Mesenchymal stem cell (in vitro differentiated cells and primary cell): ENCODE data around the gene ZC3H11A.

Experiments used
- DNase-seq: peaks from one replicate; pipeline ENCODE4 v3.0.0-alpha.2; 2013
- H2AFZ ChIP-seq: one replicate; pipeline ENCODE4 v1.6.1; 2013; ENCODE audit warnings: low read depth, mild to moderate bottlenecking, control low read depth, inconsistent platforms, low read length, moderate library complexity
- H2AK5ac ChIP-seq: 2 replicates; pipeline ENCODE4 v1.6.1; 2013; ENCODE audit warnings: low read length, moderate library complexity, mild to moderate bottlenecking, inconsistent platforms; ENCODE audit not compliant: severe bottlenecking
- H2BK120ac ChIP-seq: one replicate; pipeline ENCODE4 v1.6.1; 2013; ENCODE audit warnings: low read depth, mild to moderate bottlenecking, inconsistent platforms, low read length, moderate library complexity
- H2BK12ac ChIP-seq, 2 experiments: one replicate each; pipeline ENCODE4 v1.6.1; 2013; ENCODE audit warnings: inconsistent platforms in 2 of 2, low read length in 2 of 2, mild to moderate bottlenecking in 2 of 2, moderate library complexity in 2 of 2, control low read depth in 1 of 2
- H2BK15ac ChIP-seq: one replicate; pipeline ENCODE4 v1.6.1; 2013; ENCODE audit warnings: mild to moderate bottlenecking, low read depth, inconsistent platforms; ENCODE audit not compliant: poor library complexity, severe bottlenecking
- H2BK5ac ChIP-seq: 2 replicates; pipeline ENCODE4 v1.6.1; 2013; ENCODE audit warnings: low read depth, mild to moderate bottlenecking, low read length, control low read depth, inconsistent platforms; ENCODE audit not compliant: poor library complexity, severe bottlenecking
- H3K14ac ChIP-seq, 2 experiments: one replicate each; pipeline ENCODE4 v1.6.1; 2013; ENCODE audit warnings: inconsistent platforms in 2 of 2, low read length in 2 of 2, control low read depth in 1 of 2, mild to moderate bottlenecking in 1 of 2, moderate library complexity in 1 of 2
- H3K18ac ChIP-seq, 2 experiments: one replicate each; pipeline ENCODE4 v1.6.1; 2013; ENCODE audit warnings: inconsistent platforms in 2 of 2, low read length in 2 of 2, control low read depth in 1 of 2, low read depth in 1 of 2, mild to moderate bottlenecking in 1 of 2
- H3K23ac ChIP-seq, 2 experiments: one replicate each; pipeline ENCODE4 v1.6.1; 2013; ENCODE audit warnings: inconsistent platforms in 2 of 2, low read length in 2 of 2, mild to moderate bottlenecking in 2 of 2, moderate library complexity in 2 of 2, control low read depth in 1 of 2
- H3K27ac ChIP-seq: 2 replicates; pipeline ENCODE4 v1.5.1; 2013; ENCODE audit warnings: mild to moderate bottlenecking, moderate library complexity, low read length, control low read depth, inconsistent platforms; ENCODE audit not compliant: poor library complexity, severe bottlenecking
- H3K27me3 ChIP-seq, 2 experiments: 2 replicates each; pipeline versions ENCODE4 v1.6.1 to v1.7.0; 2013; ENCODE audit warnings: low read length in 2 of 2, mild to moderate bottlenecking in 2 of 2, moderate library complexity in 2 of 2, control low read depth in 1 of 2, inconsistent platforms in 1 of 2; ENCODE audit not compliant: control insufficient read depth in 1 of 2, insufficient read depth in 1 of 2
- H3K36me3 ChIP-seq, 2 experiments: 2 replicates each; pipeline versions ENCODE4 v1.6.1 to v1.7.0; 2013; ENCODE audit warnings: low read length in 2 of 2, control low read depth in 1 of 2, inconsistent platforms in 1 of 2, low read depth in 1 of 2, mild to moderate bottlenecking in 1 of 2; ENCODE audit not compliant: insufficient read depth in 2 of 2, control insufficient read depth in 1 of 2
- H3K4ac ChIP-seq, 2 experiments: one replicate each; pipeline ENCODE4 v1.6.1; 2013; ENCODE audit warnings: inconsistent platforms in 2 of 2, low read length in 2 of 2, mild to moderate bottlenecking in 2 of 2, moderate library complexity in 2 of 2, control low read depth in 1 of 2, low read depth in 1 of 2
- H3K4me1 ChIP-seq: 2 replicates; pipeline ENCODE4 v1.6.1; 2013; ENCODE audit warnings: low read depth, low read length, control low read depth; ENCODE audit not compliant: control insufficient read depth, insufficient read depth
- H3K4me2 ChIP-seq: 2 replicates; pipeline ENCODE4 v1.6.1; 2013; ENCODE audit warnings: low read length, mild to moderate bottlenecking, inconsistent platforms; ENCODE audit not compliant: poor library complexity, severe bottlenecking
- H3K4me3 ChIP-seq, 2 experiments: 2 replicates each; pipeline versions ENCODE4 v1.5.1 to v1.7.0; 2013; ENCODE audit warnings: low read length in 2 of 2, mild to moderate bottlenecking in 2 of 2, control low read depth in 1 of 2, low read depth in 1 of 2; ENCODE audit not compliant: insufficient read depth in 1 of 2
- H3K79me1 ChIP-seq: replicated peaks from 2 replicates; pipeline ENCODE4 v1.6.1; 2013; ENCODE audit warnings: mild to moderate bottlenecking, control low read depth, low read length, inconsistent platforms; ENCODE audit not compliant: poor library complexity, severe bottlenecking
- H3K9ac ChIP-seq: 2 replicates; pipeline ENCODE4 v1.7.0; 2013; ENCODE audit warnings: mild to moderate bottlenecking, low read length, moderate library complexity
- H3K9me3 ChIP-seq: 2 replicates; pipeline ENCODE4 v1.7.0; 2013; ENCODE audit warnings: mild to moderate bottlenecking, low read length; ENCODE audit not compliant: control insufficient read depth
- H4K8ac ChIP-seq: one replicate; pipeline ENCODE4 v1.6.1; 2013; ENCODE audit warnings: inconsistent platforms, mild to moderate bottlenecking, low read length, moderate library complexity
- H4K91ac ChIP-seq: one replicate; pipeline ENCODE4 v1.6.1; 2013; ENCODE audit warnings: mild to moderate bottlenecking, low read length, inconsistent platforms
- WGBS: methylation state at CpG from one replicate; pipeline ENCODE4 v1.1.7; 2013; ENCODE audit warnings: mixed read lengths; 5-methylcytosine and 5-hydroxymethylcytosine counted together

ZC3H11A gene

GRCh38 chr1:203797948-203798655, 2.7 kb downstream of the ZC3H11A start:
- Histone ChIP-seq H2AFZ (no peak overlapping the region), H3K27me3 (no peaks in the 10 kb centered on the region), H3K27ac (no peak overlapping the region), H2AK5ac (no peak overlapping the region), H3K18ac (no peak overlapping the region), H3K14ac (no peak overlapping the region), H3K4ac (no peak overlapping the region), H2BK12ac (no peak overlapping the region), H3K4me1 (peaks cover 2% of the 10 kb centered on the region), H3K23ac (peak overlapping the region in 1 of 2 experiments; percentile 11), H2BK15ac (no peak overlapping the region), H3K4me2 (no peak overlapping the region), H4K91ac (no peak overlapping the region), H3K36me3 (peaks cover 8 to 36% of the 10 kb centered on the region in 2 experiments), H4K8ac (no peak overlapping the region), H3K9me3 (no peaks in the 10 kb centered on the region), H2BK5ac (no peak overlapping the region), H3K9ac (no peak overlapping the region), H2BK120ac (no peak overlapping the region), H3K79me1 (no peaks in the 10 kb centered on the region), H3K4me3 (peak overlapping the region in 1 of 2 experiments; percentile 96)
- 98% methylated on average over 5 of the region's 6 CpGs for WGBS
- no peak for DNase-seq

- WGBS: 98% methylated on average over 4 of the region's 4 CpGs
- no peak overlapping the region for H2BK5ac ChIP-seq
- H2BK12ac ChIP-seq: no peak overlapping the region
- no peak overlapping the region for H2BK15ac ChIP-seq
- no peak overlapping the region for H3K27ac ChIP-seq
- H3K4me2 ChIP-seq: no peak overlapping the region
- H3K9ac ChIP-seq: no peak overlapping the region
- H4K8ac ChIP-seq: no peak overlapping the region
- H2AFZ ChIP-seq: no peak overlapping the region
- H3K79me1 ChIP-seq: no peaks in the 10 kb centered on the region
- H3K14ac ChIP-seq: no peak overlapping the region
- no peak overlapping the region for H2AK5ac ChIP-seq
- no peaks in the 10 kb centered on the region for H3K9me3 ChIP-seq
- no peak overlapping the region for H4K91ac ChIP-seq
- H3K18ac ChIP-seq: no peak overlapping the region
- no peak overlapping the region for H3K4ac ChIP-seq
- peaks cover 2% of the 10 kb centered on the region for H3K4me1 ChIP-seq
- no peak overlapping the region for H2BK120ac ChIP-seq
- no peak overlapping the region for H3K23ac ChIP-seq
- peaks cover 14 to 44% of the 10 kb centered on the region in 2 experiments for H3K36me3 ChIP-seq
- no peak for DNase-seq
- H3K27me3 ChIP-seq: no peaks in the 10 kb centered on the region
- H3K4me3 ChIP-seq: no peak overlapping the region
Measured at GRCh38 chr1:203799157-203799556, 3.7 kb downstream of the ZC3H11A start.

GRCh38 chr1:203799971-203800370, 4.5 kb downstream of the ZC3H11A start:
- Histone ChIP-seq H2BK120ac (no peak overlapping the region), H3K4me1 (peaks cover 2% of the 10 kb centered on the region), H3K4ac (no peak overlapping the region), H2AK5ac (no peak overlapping the region), H3K9me3 (no peaks in the 10 kb centered on the region), H2AFZ (no peak overlapping the region), H3K27me3 (no peaks in the 10 kb centered on the region), H3K4me2 (no peak overlapping the region), H3K14ac (no peak overlapping the region), H3K27ac (no peak overlapping the region), H2BK12ac (no peak overlapping the region), H3K23ac (no peak overlapping the region), H4K8ac (no peak overlapping the region), H3K18ac (no peak overlapping the region), H2BK5ac (no peak overlapping the region), H3K9ac (no peak overlapping the region), H3K79me1 (no peaks in the 10 kb centered on the region), H4K91ac (no peak overlapping the region), H3K36me3 (peaks cover 14 to 44% of the 10 kb centered on the region in 2 experiments), H2BK15ac (no peak overlapping the region), H3K4me3 (no peak overlapping the region)
- no CpG with 5 or more reads among the region's 1 CpG for WGBS
- no peak for DNase-seq

- peaks cover 22 to 54% of the 10 kb centered on the region in 2 experiments for H3K36me3 ChIP-seq
- WGBS: 98% methylated on average over 7 of the region's 7 CpGs
- no peak overlapping the region for H3K27ac ChIP-seq
- DNase-seq: no peak
- H2BK12ac ChIP-seq: no peak overlapping the region
- no peak overlapping the region for H3K4me2 ChIP-seq
- no peak overlapping the region for H3K4ac ChIP-seq
- no peak overlapping the region for H4K8ac ChIP-seq
- H2BK120ac ChIP-seq: no peak overlapping the region
- no peak overlapping the region for H4K91ac ChIP-seq
- H2AK5ac ChIP-seq: no peak overlapping the region
- no peak overlapping the region for H3K18ac ChIP-seq
- H3K23ac ChIP-seq: no peak overlapping the region
- no peak overlapping the region for H2BK5ac ChIP-seq
- no peak overlapping the region for H3K9ac ChIP-seq
- H3K4me1 ChIP-seq: peaks cover 2% of the 10 kb centered on the region
- H3K9me3 ChIP-seq: no peaks in the 10 kb centered on the region
- H3K14ac ChIP-seq: no peak overlapping the region
- H2AFZ ChIP-seq: no peak overlapping the region
- H3K79me1 ChIP-seq: no peaks in the 10 kb centered on the region
- no peak overlapping the region for H2BK15ac ChIP-seq
- H3K27me3 ChIP-seq: no peaks in the 10 kb centered on the region
- H3K4me3 ChIP-seq: no peak overlapping the region
Measured at GRCh38 chr1:203805689-203806088, 10.3 kb downstream of the ZC3H11A start.
